ENCODE results near the gene TRAPPC5. TPM values are rescaled to one million over a fixed set of nuclear protein-coding genes. Genes with fewer than 3 reads are reported as not detected.

TRAPPC5 gene
- total RNA-seq, 1 experiment from 2014 or later, result 317 TPM

DNA sequence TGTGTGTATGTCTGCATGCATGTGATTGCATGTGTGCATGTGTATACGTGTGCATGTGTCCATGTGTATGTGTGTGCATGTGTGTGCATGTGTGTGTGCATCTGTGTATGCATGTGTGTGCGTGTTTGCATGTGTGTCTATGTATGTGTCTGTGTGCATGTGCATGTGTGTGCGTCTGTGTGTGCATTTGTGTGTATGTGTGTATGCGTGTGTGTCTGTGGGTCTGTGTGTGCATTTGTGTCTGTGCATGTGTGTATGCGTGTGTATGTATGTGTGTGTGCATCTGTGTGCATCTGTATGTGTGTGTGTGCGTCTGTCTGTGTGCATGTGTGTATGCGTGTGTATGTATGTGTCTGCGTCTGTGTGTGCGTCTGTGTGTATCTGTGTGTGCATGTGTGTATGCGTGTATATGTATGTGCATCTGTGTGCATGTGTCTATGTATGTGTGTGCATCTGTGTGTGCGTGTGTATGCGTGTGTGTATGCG, 40.7 kb upstream of the TRAPPC5 start:
- Histone ChIP-seq H3K27ac (ENCODE audit: low read length) (no peak overlapping the region), H4K20me1 (ENCODE audit: low read length) (no peaks in the 10 kb centered on the region), H3K4me2 (ENCODE audit: low read length) (no peak overlapping the region), H3F3A (ENCODE audit: low read length, unreplicated experiment) (no peaks in the 10 kb centered on the region), H3K27me3 (ENCODE audit: low read length) (no peaks in the 10 kb centered on the region), H3K9me2 (replicated peaks; ENCODE audit: low read length) (no peaks in the 10 kb centered on the region), H3K9ac (ENCODE audit: low read length) (no peak overlapping the region), H3K4me3 (ENCODE audit: low read length) (no peak overlapping the region), H3K36me3 (ENCODE audit: low read depth, low read length) (peaks cover 3% of the 10 kb centered on the region; the same call in 1 of the 2 replicates), H2AFZ (ENCODE audit: low read length) (no peak overlapping the region), H3K79me2 (ENCODE audit: low read length) (peaks cover 23% of the 10 kb centered on the region), H3K9me3 (ENCODE audit: low read length) (no peaks in the 10 kb centered on the region), H3K4me1 (ENCODE audit: insufficient read depth, low read length) (peaks cover 3% of the 10 kb centered on the region; the same call in 1 of the 2 replicates)
- ChIA-PET CTCF (no interaction called here), POLR2A (ENCODE audit: unreplicated experiment) (no interaction called here)
- DNase-seq (no peak), ATAC-seq (no peak)
- BruUV-seq (replicated peaks), result no TSS peak
- TF ChIP-seq EZH2 (IDR thresholded peaks at IDR 0.05; ENCODE audit: low read length, unreplicated experiment) (no peak), EZH2phosphoT487 (IDR thresholded peaks at IDR 0.05; ENCODE audit: borderline replicate concordance, low read length) (no peak)
- TF ChIP-seq, protein P1, sequence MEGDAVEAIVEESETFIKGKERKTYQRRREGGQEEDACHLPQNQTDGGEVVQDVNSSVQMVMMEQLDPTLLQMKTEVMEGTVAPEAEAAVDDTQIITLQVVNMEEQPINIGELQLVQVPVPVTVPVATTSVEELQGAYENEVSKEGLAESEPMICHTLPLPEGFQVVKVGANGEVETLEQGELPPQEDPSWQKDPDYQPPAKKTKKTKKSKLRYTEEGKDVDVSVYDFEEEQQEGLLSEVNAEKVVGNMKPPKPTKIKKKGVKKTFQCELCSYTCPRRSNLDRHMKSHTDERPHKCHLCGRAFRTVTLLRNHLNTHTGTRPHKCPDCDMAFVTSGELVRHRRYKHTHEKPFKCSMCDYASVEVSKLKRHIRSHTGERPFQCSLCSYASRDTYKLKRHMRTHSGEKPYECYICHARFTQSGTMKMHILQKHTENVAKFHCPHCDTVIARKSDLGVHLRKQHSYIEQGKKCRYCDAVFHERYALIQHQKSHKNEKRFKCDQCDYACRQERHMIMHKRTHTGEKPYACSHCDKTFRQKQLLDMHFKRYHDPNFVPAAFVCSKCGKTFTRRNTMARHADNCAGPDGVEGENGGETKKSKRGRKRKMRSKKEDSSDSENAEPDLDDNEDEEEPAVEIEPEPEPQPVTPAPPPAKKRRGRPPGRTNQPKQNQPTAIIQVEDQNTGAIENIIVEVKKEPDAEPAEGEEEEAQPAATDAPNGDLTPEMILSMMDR (conservative IDR thresholded peaks at IDR 0.05; ENCODE audit: low read depth, low read length), result no peak
- intact Hi-C loops (cut with micrococcal nuclease), result no loop called here

DNA sequence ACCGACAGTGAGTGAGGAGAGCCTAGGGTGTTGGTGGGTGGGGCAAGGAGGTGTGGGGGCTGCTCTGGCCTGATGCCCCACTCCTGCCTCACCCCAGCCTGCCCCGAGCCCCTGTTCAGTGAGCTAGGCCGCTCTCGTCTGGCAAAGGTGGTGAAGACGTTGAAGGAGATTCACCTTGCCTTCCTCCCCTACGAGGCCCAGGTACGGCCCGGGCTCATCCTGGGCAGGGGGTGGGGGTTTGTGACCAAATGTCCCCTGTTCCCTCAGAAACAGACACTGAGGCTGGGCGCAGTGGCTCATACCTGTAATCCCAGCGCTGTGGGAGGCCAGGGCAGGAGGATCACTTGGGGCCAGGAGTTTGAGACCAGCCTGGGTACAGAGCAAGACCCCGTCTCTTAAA, 39.8 kb upstream of the TRAPPC5 start:
- Histone ChIP-seq H4K20me1 (ENCODE audit: low read length) (no peaks in the 10 kb centered on the region), H2AFZ (ENCODE audit: low read length) (no peak overlapping the region), H3K9me3 (ENCODE audit: low read length) (no peaks in the 10 kb centered on the region), H3K9ac (ENCODE audit: low read length) (no peak overlapping the region), H3K4me1 (ENCODE audit: insufficient read depth, low read length) (peaks cover 3% of the 10 kb centered on the region; the same call in 1 of the 2 replicates), H3K36me3 (ENCODE audit: low read depth, low read length) (peaks cover 5% of the 10 kb centered on the region; the same call in 1 of the 2 replicates), H3K9me2 (replicated peaks; ENCODE audit: low read length) (no peaks in the 10 kb centered on the region), H3K27ac (ENCODE audit: low read length) (no peak overlapping the region), H3K79me2 (ENCODE audit: low read length) (peaks cover 23% of the 10 kb centered on the region), H3K4me3 (ENCODE audit: low read length) (no peak overlapping the region), H3F3A (ENCODE audit: low read length, unreplicated experiment) (no peaks in the 10 kb centered on the region), H3K27me3 (ENCODE audit: low read length) (no peaks in the 10 kb centered on the region), H3K4me2 (ENCODE audit: low read length) (no peak overlapping the region)
- intact Hi-C loops (cut with micrococcal nuclease), result no loop called here
- BruUV-seq (replicated peaks), result no TSS peak
- CTCF ChIA-PET, result interaction anchor here (0.5 to 0.6 kb wide), 2 partner anchors 11 to 280 kb away, joined by 3 read pairs; no protein-coding TSS in a partner anchor
- ATAC-seq, result no peak
- no peak for DNase-seq
- POLR2A ChIA-PET (ENCODE audit: unreplicated experiment), result no interaction called here
- TF ChIP-seq EZH2 (IDR thresholded peaks at IDR 0.05; ENCODE audit: low read length, unreplicated experiment), result no peak
- TF ChIP-seq EZH2phosphoT487 (IDR thresholded peaks at IDR 0.05; ENCODE audit: borderline replicate concordance, low read length), result no peak
- TF ChIP-seq, protein P1 (conservative IDR thresholded peaks at IDR 0.05; ENCODE audit: low read depth, low read length), result no peak
